ENCODE results near the gene SUSD5.

DNA sequence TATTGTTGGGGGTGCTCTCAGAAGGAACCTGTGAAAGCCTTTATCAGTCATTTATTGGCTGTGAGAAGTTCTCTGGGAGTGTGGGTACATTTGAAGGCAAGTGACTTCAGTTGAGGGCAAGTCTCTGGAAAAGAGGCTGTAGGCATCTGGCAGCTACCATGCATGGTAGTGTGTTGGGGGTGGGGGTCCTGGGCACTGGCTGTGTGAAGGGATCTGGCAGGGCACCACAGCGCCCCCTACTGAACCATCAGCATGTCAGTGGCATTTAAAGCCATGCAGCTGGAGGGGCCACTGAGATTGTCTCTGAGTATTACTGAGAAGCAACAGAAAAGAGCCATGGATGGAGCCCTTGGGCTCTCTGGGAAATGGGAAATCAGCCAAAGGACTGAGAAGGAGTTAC lies 74.2 kb downstream of the SUSD5 start:
- TF ChIP-seq, protein P1, sequence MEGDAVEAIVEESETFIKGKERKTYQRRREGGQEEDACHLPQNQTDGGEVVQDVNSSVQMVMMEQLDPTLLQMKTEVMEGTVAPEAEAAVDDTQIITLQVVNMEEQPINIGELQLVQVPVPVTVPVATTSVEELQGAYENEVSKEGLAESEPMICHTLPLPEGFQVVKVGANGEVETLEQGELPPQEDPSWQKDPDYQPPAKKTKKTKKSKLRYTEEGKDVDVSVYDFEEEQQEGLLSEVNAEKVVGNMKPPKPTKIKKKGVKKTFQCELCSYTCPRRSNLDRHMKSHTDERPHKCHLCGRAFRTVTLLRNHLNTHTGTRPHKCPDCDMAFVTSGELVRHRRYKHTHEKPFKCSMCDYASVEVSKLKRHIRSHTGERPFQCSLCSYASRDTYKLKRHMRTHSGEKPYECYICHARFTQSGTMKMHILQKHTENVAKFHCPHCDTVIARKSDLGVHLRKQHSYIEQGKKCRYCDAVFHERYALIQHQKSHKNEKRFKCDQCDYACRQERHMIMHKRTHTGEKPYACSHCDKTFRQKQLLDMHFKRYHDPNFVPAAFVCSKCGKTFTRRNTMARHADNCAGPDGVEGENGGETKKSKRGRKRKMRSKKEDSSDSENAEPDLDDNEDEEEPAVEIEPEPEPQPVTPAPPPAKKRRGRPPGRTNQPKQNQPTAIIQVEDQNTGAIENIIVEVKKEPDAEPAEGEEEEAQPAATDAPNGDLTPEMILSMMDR (IDR thresholded peaks at IDR 0.05; ENCODE audit: insufficient read depth, low read length, poor library complexity, severe bottlenecking): peak; percentile 80
- no peak for TF ChIP-seq EZH2phosphoT487 (conservative IDR thresholded peaks at IDR 0.05; ENCODE audit: low read length)

All from SU-DHL-6 (cell line).